ENCODE results near the gene PRR15L.
"Not testable (repeated sequence)": the region's sequence is repeated elsewhere in the genome, so short reads cannot be mapped to it uniquely, and the experiment has no call there.

The PRR15L gene

DNA sequence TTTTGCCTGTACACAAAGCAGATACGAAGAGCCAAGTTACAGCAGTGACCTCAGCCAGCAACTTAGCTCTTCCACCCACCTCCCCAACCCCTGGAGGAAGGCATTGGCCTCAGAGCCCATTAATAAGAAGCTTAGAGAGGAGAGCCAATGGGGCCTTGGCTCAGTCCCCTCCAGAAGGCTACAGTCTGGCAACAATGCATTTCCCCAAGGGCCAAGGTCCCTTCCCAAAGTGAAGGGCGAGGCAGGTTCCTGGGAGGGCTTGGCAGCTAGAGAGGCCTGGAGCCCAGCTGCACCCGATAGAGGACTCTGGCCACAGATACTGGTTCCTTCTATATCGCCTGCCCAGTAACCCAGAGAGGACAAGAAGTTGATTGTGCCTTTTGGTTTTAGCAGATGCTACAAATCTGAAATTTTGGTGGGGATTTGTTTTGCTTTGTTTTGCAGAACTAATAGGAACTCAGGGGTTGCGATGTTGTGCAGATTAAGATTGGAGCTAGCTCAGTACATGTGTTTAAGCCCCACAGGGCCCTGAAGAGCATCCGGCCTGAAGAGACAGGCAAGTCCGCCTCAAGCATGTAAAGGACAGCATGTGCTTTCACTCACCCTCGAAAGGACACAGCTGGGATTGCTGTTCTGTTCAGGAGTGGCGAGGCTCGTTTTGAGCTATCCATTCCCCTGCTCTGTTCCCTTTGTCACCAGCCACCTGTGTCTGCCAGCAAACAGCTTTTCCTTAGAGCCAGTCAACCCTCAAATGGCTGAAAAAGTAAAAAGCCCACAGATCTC is 28.3 kb downstream of the PRR15L start:
- DNase-seq: no peak

DNA sequence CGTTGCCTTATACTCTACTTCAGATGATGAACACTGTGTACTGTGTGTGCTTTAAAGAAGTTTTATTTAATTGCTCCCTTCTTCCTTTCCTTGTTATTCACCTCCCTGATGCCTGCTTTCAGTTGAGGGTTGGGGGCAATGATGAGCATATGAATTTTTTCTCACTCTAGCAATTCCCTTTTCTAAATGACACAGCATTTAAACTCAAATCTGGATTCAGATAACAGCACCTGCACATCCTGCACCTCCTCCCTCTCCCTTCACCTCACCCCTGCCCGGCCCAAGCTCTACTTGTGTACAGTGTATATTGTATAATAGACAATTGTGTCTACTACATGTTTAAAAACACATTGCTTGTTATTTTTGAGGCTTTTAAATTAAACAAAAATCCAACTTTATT is 29.3 kb downstream of the PRR15L start:
- no peak for DNase-seq

DNA sequence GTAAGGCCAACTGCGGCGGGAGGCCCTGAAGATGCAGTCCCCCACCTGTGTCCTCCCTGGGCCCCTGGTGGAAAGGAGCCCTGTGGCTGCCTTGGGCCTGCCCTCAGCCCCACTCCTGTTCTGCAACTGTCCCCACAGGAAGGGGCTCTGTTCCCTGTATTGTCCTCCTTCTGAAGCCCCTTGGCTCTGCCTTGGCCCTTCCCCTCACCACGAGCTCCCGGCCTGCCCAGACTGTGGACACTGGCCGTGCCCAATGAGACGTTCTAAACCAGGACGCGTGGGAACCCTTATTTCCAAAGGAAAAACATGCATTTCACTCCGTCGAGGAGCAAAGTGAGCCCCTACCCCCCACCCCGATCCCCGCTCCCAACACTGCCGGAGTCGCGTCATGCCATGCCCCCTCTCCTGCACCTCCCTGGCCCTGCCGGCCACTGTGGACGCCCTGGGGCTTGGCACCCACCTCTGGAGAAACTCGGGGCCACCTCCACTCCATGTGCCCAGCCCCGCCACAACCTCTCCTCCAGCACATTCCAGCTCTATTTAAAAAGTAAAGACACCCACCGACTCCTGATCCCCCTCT is 29.8 kb downstream of the PRR15L start:
- no peak for DNase-seq

DNA sequence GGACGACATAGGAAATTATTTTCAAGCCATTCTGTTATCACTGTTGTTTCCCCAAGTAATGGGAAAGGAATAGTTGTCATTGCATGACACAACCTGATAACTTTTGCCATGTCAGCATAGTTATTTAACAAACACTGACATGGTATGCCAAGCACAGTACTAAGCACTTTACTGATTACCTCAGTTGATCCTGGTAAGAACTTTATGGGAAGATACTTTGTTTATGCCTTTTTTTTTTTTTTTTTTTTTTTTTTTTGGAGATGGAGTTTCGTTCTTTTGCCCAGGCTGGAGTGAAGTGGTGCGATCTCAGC is 32.0 kb downstream of the PRR15L start:
- no peak for DNase-seq

DNA sequence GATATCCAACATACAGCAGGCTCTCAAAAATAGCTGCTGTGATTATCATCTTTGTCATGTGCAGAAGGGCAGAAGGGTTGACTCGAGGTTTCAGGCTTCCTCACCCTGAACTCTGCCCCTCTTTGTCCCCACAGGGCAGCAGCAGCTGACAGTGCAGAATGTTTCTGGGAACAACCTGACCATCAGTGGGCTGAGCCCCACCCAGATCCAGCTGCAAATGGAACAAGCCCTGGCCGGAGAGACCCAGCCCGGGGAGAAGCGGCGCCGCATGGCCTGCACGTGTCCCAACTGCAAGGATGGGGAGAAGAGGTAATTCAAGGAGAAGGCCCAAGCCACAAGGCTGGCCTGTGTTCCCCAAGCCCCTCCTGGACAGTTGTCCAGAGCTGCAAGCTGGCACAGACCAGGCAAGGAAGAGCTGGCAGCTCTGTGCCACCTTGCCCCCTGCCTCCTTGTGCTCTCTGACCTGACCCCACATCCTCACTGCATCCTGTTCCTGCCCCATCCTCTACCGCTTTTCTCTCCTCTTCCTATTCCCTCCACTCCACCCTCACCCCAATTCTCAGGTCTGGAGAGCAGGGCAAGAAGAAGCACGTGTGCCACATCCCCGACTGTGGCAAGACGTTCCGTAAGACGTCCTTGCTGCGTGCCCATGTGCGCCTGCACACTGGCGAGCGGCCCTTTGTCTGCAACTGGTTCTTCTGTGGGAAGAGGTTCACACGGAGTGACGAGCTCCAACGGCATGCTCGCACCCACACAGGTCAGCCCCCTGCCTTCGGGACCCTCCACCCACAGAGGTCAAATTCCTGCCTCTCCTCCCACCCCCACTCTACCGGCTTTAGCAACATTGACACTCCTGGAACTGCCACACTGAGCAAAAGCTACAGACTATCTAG is 32.7 kb downstream of the PRR15L start:
- no peak for DNase-seq

DNA sequence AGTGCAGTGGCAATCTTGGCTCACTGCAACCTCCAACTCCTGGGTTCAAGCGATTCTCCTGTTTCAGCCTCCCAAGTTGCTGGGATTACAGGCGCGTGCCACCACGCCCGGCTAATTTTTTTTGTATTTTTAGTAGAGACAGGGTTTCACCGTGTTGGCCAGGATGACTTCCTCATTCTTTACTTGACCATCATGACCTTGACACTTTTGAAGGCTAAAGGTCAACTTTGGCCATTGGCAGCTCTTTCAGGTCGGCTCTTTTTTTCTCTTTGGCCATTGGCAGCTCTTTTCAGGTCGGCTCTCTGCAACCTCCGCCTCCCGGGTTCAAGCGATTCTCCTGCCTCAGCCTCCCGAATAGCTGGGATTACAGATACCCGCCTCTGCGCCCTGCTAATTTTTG is 37.8 kb downstream of the PRR15L start:
- DNase-seq: not testable (repeated sequence)

DNA sequence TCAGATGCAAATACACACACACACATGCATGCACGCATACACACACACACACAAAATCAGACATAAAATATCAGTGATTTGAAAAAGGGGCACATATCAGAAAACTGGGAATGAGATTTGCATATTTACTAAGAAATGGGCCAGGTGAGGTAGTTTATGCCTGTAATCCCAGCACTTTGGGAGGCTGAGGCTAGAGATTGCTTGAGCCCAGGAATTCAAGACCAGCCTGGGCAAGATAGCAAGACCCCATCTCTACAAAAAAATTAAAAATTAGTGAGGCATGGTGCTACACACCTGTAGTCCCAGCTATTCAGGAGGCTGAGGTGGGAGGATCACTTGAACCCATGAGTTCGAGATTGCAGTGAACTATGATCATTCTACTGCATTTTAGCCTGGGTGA is 38.7 kb downstream of the PRR15L start:
- DNase-seq: no peak

DNA sequence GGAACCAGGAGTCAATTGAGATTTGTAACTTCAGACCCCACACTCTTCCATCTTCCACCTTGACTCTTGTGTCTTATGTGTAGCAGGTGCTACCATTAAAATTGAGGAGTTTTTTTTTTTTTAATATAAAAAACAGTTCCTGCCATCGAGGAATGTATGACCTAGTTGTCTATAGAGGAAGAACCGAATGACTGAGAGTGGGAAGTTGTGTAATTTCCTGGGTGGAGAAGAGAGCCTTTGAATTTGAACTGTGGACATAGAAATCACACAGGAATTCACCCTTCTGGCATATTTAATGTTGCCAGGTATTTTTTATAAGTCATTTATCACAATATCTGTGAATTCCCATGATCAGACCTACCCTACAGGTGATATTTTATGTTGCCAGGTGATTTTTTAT is 39.7 kb downstream of the PRR15L start:
- DNase-seq: no peak

DNA sequence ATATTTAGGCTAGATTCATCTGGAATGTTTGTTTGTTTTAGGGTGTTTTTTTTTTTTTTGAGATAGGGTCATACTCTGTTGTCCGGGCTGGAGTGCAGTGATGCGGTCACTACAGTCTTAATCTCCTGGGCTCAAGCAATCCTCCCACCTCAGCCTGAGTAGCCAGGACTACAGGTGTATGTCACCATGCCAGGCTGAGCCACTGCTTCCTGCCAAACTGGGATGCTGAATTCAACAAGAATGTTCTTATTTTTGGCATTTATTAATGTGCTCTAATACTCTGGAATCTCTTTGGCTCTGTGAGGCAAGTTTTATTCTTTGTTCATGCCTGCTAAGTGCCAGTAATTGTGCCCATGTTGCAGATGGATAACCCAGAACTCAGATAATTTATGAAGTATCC is 40.1 kb downstream of the PRR15L start:
- no peak for DNase-seq

DNA sequence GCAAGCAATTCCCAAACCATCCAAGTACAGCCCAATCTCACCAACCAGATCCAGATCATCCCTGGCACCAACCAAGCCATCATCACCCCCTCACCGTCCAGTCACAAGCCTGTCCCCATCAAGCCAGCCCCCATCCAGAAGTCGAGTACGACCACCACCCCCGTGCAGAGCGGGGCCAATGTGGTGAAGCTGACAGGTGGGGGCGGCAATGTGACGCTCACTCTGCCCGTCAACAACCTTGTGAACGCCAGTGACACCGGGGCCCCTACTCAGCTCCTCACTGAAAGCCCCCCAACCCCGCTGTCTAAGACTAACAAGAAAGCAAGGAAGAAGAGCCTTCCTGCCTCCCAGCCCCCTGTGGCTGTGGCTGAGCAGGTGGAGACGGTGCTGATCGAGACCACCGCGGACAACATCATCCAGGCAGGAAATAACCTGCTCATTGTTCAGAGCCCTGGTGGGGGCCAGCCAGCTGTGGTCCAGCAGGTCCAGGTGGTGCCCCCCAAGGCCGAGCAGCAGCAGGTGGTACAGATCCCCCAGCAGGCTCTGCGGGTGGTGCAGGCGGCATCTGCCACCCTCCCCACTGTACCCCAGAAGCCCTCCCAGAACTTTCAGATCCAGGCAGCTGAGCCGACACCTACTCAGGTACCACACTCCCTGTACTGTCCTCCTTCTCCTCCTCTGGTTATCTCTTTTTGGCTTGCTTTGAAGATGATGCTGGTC is 41.0 kb downstream of the PRR15L start:
- DNase-seq: no peak

DNA sequence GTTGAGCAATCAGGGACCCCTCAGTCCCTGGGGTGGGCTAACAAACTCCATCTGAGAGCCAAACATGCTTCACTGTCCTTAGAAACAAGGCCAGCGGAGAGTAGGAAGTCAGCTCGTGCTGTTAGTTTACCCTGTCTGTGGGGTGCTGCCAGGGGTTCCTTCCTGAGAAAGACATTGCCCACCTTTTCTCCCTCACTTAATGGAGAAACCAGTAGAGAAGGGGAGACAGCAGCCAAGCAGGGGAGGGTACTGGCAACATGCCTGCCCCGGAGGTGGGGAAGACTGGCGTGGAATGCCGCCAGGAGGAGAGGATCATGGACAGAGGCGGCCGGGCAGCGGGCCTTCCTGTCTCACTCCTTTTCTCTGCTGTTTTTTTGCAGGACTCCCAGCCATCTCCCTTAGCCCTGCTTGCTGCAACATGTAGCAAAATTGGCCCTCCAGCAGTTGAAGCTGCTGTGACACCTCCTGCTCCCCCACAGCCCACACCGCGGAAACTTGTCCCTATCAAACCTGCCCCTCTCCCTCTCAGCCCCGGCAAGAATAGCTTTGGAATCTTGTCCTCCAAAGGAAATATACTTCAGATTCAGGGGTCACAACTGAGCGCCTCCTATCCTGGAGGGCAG is 41.8 kb downstream of the PRR15L start:
- no peak for DNase-seq

DNA sequence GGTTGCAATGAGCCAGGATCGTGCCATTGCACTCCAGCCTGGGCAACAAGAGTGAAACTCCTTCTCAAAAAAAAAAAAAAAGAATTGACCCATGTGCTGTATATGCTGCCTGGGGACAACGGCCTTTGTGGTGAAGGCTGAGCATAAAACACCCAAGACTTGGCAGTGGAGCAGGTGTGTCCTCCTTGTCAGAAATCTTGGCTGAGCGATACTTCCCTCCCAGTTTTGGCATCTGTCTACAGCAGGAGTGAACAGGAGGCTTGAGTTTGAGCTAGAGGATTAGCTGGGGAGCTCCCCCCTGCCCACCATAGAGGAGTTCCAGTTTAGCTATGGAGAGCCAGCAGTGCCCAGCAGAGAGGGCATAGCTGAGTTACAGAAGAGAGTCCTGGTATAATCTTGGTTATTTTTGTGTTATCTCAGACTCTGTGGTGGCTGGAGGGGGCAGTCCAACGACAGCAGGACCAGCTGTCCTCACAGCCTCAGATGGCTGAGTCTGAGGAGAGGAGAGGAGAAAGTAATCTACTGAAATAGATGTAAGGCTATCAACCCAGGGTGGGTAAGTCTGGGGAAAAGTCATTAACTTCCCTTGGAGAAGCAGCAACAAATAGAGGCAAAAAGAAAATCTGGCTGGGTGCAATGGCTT is 43.3 kb downstream of the PRR15L start:
- DNase-seq: no peak

DNA sequence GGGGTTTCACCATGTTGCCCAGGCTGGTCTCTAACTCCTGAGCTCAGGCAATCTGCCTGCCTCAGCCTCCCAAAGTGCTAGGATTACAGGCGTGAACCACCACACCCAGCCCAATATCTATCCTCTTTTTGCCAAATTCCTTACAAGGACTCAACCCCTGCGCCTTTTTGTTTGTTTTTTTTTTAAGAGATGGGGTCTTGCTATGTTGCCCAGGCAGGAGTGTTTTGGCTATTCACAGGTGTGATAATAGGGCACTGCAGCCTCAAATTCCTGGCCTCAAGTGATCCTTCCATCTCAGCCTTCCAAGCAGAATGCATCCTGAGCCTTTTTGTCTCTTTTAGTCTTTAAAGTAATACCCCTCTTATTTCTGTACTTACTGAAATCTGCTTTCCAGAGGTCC is 44.6 kb downstream of the PRR15L start:
- DNase-seq: no peak

DNA sequence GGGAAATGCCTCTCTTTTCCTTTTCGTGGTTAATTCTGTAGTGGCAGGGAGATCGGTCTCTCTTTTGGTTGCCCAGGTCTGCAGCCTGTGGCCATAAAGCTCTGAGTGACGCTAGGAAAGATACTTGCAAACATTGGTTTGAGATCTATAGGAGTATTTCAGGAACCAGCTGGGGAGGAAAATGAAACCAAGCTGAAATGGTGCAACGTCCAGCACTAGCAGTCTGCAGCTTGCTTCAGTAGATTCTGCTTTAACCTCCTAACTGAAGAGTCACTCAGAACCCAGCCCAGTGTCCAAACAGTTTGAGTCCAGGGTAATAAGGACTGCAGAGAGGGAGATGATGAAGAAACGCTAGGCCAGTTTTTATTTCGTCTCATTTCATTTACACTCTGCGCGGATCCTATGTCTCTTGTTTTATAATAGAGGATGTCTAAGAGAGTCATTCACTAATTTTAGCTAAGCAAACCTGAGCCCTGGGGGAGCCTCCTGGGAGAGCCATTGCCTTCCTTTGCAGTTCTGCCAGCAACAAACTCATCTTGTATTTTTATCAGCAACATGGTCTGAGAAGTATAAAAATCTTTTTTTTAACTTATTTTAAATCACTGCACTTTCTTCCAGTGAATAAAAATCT is 49.6 kb downstream of the PRR15L start:
- DNase-seq: no peak

DNA sequence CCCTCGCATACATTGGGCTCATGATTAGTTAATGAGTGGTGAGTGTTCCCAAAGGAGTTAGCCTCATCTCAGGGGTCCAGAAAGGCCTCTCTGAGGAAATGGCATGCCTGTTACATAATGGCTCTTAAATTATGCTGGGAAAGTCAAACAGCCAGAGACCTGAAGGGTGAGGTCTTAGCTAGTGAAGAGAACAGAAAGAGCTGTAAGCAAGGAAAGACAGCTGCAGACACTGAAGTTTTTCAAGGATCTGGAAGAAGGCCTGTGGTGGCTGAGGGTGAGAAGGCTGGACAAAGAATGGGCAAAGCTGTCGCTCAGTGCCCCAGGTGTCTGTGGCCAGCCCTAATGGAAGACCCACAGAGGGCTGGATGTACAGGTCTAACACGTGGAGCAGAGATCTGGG is 51.2 kb downstream of the PRR15L start:
- no peak for DNase-seq

DNA sequence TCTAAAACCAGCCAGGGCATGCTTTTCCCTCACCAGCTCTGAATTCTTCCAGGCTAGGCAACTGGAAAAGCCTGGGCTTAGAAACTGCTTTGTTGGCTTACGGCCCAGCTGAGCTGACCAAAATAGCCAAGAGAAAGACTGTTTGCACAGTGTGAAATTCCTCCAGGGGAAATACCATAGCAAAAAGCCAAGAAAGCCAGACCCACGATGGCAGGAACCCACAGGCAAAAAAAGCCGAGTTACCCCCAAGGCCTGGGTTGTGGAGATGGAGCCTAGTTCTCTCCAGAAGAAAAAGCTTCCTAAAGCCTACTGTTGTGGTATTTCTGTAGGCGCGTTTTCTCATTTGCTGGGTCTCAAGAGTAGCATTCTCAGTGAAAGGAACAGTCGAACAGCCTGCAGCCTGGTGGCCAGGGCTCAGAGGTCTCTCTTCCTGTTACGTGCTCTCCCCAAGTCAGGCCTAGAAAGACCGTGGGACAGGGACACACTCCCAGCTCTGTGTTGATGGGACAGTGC is 52.4 kb downstream of the PRR15L start:
- no peak for DNase-seq

DNA sequence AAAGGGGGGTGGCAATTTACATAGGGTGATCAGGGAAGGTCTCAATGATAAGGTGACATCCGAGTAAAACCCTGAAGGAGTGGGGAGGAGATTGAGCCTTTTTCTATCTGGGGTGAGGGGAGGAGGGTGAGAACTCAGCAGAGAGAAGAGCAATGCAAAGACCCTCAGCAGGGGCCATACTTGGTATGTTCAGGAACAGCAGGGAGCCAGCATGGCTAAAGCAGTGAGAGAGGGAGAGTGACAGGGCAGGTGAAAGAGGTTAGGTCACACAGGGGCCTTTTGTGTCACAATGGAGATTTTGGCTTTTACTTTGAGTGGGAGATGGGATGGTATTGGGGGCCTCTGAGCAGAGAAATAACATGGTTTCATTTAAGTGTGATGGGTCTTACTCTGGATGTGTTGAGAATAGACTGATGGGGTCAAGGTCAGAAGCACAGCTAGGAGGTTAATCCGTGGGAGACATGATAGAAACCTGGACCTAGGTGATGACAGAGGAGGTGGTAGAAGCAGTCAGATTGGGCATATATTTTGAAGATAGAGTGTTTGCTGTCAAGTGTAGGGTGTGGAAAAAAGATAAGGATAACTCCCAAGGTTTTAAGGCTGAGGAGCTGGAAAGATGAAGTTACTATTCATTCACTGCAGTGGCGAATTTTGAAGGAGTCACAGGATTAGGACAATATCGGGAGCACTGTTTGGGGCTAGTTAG is 55.5 kb downstream of the PRR15L start:
- no peak for DNase-seq

All from CD4-positive, alpha-beta T cell treated with Interleukin-4 for 4 hours (primary cell).